Measurements from ENCODE around the gene SLC6A18.

Gene SLC6A18

DNA sequence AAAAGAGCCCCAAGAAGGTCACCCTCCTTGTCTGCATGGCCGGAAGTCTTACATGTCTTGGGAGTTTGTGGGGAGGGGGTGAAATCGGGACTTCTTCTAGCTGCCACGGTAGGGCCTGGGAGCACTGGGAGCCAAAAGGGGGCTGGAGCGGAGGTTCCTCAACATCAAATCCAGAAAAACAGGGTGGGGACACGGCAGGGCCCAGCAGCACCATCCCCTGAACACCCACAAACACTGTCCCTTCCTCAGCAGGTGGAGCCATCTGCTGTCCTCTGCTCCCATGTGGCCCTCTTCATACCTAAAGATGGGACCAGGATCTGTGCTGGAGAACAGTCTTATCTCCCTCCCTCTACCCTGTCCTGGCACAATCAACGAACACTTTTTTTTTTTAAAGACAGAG lies 67.0 kb downstream of the SLC6A18 start:
- H3K27me3 ChIP-seq (ENCODE audit: control insufficient read depth, low read length) = no peaks in the 10 kb centered on the region
- H3K27ac ChIP-seq (ENCODE audit: low read depth, low read length) = no peak overlapping the region
- peak overlapping the region; percentile 90 for H3K4me3 ChIP-seq (ENCODE audit: low read length)
- H3K36me3 ChIP-seq (ENCODE audit: control insufficient read depth, low read length) = peaks cover 57% of the 10 kb centered on the region
- H3F3A ChIP-seq (ENCODE audit: control insufficient read depth, insufficient read depth) = peaks cover 16% of the 10 kb centered on the region; the same call in 1 of the 2 replicates
- no peak for TF ChIP-seq EZH2phosphoT487 (IDR thresholded peaks at IDR 0.05; ENCODE audit: borderline replicate concordance, low read length)
- TF ChIP-seq, protein P1, sequence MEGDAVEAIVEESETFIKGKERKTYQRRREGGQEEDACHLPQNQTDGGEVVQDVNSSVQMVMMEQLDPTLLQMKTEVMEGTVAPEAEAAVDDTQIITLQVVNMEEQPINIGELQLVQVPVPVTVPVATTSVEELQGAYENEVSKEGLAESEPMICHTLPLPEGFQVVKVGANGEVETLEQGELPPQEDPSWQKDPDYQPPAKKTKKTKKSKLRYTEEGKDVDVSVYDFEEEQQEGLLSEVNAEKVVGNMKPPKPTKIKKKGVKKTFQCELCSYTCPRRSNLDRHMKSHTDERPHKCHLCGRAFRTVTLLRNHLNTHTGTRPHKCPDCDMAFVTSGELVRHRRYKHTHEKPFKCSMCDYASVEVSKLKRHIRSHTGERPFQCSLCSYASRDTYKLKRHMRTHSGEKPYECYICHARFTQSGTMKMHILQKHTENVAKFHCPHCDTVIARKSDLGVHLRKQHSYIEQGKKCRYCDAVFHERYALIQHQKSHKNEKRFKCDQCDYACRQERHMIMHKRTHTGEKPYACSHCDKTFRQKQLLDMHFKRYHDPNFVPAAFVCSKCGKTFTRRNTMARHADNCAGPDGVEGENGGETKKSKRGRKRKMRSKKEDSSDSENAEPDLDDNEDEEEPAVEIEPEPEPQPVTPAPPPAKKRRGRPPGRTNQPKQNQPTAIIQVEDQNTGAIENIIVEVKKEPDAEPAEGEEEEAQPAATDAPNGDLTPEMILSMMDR (IDR thresholded peaks at IDR 0.05; ENCODE audit: low read depth, low read length, poor library complexity, severe bottlenecking) = no peak
- H3K79me2 ChIP-seq (ENCODE audit: control insufficient read depth, low read length) = peaks cover 82% of the 10 kb centered on the region
- no peaks in the 10 kb centered on the region for H3K9me3 ChIP-seq (ENCODE audit: control insufficient read depth, insufficient read depth, low read length)
- H3K4me1 ChIP-seq (ENCODE audit: control insufficient read depth, low read length) = peaks cover 51% of the 10 kb centered on the region
- peak overlapping the region; percentile 90 for H3K4me2 ChIP-seq (ENCODE audit: low read length)
- no peaks in the 10 kb centered on the region for H3K9me2 ChIP-seq (replicated peaks; ENCODE audit: control insufficient read depth, low read length)
- H4K20me1 ChIP-seq (ENCODE audit: control insufficient read depth, insufficient read depth, low read depth, low read length) = no peaks in the 10 kb centered on the region

DNA sequence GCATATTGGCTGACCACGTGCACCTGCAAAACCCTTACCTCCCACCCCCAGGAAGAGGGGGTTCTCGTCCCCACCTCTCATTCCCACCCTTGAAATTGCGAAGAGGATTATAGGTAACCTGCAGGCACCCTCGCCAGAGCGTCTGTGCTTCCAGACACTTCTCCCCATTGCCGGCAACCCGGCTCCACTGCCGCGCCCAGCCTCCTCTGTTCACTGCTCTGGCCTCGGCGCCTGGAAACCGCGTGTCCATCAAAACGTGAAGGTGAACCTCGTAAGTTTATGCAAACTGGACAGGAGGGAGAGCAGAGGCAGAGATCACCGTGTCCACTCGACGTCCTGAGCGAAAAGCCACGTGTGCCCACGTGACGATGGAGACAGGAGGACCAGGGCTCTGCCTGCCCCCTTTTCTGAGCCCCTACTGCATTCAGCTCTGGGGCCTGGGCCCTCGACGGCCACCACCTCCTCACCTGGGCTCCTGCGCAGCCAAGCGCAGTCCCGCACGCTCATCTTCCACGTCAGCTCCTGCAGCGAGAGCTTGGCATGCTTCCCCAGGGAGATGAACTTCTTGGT lies 67.8 kb downstream of the SLC6A18 start:
- H3K4me2 ChIP-seq (ENCODE audit: low read length) = peak overlapping the region; percentile 90
- H3K4me3 ChIP-seq (ENCODE audit: low read length) = peak overlapping the region; percentile 90
- H3K36me3 ChIP-seq (ENCODE audit: control insufficient read depth, low read length) = peaks cover 52% of the 10 kb centered on the region
- no peaks in the 10 kb centered on the region for H3K27me3 ChIP-seq (ENCODE audit: control insufficient read depth, low read length)
- H4K20me1 ChIP-seq (ENCODE audit: control insufficient read depth, insufficient read depth, low read depth, low read length) = no peaks in the 10 kb centered on the region
- TF ChIP-seq EZH2phosphoT487 (IDR thresholded peaks at IDR 0.05; ENCODE audit: borderline replicate concordance, low read length) = no peak
- TF ChIP-seq, protein P1 (IDR thresholded peaks at IDR 0.05; ENCODE audit: low read depth, low read length, poor library complexity, severe bottlenecking) = no peak
- peaks cover 13% of the 10 kb centered on the region; the same call in 1 of the 2 replicates for H3F3A ChIP-seq (ENCODE audit: control insufficient read depth, insufficient read depth)
- H3K9me2 ChIP-seq (replicated peaks; ENCODE audit: control insufficient read depth, low read length) = no peaks in the 10 kb centered on the region
- H3K9me3 ChIP-seq (ENCODE audit: control insufficient read depth, insufficient read depth, low read length) = no peaks in the 10 kb centered on the region
- H3K79me2 ChIP-seq (ENCODE audit: control insufficient read depth, low read length) = peaks cover 74% of the 10 kb centered on the region
- no peak overlapping the region for H3K27ac ChIP-seq (ENCODE audit: low read depth, low read length)
- peaks cover 57% of the 10 kb centered on the region for H3K4me1 ChIP-seq (ENCODE audit: control insufficient read depth, low read length)

DNA sequence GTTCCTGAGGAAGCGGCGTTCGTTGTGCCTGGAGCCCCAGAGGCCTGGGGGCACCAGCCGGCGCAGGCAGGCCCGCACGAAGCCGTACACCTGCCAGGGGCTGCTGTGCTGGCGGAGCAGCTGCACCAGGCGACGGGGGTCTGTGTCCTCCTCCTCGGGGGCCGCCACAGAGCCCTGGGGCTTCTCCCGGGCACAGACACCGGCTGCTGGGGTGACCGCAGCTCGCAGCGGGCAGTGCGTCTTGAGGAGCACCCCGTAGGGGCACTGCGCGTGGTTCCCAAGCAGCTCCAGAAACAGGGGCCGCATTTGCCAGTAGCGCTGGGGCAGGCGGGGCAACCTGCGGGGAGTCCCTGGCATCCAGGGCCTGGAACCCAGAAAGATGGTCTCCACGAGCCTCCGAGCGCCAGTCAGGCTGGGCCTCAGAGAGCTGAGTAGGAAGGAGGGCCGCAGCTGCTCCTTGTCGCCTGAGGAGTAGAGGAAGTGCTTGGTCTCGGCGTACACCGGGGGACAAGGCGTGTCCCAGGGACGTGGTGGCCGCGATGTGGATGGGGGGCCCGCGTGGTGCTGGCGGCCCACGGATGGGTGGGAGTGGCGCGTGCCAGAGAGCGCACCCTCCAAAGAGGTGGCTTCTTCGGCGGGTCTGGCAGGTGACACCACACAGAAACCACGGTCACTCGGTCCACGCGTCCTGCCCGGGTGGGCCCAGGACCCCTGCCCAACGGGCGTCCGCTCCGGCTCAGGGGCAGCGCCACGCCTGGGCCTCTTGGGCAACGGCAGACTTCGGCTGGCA lies 68.4 kb downstream of the SLC6A18 start:
- no peak overlapping the region for H3K27ac ChIP-seq (ENCODE audit: low read depth, low read length)
- peak overlapping the region; percentile 90 for H3K4me3 ChIP-seq (ENCODE audit: low read length)
- H3K9me3 ChIP-seq (ENCODE audit: control insufficient read depth, insufficient read depth, low read length) = no peaks in the 10 kb centered on the region
- H3K79me2 ChIP-seq (ENCODE audit: control insufficient read depth, low read length) = peaks cover 68% of the 10 kb centered on the region
- peaks cover 46% of the 10 kb centered on the region for H3K36me3 ChIP-seq (ENCODE audit: control insufficient read depth, low read length)
- H3F3A ChIP-seq (ENCODE audit: control insufficient read depth, insufficient read depth) = peaks cover 11% of the 10 kb centered on the region; the same call in 1 of the 2 replicates
- TF ChIP-seq EZH2phosphoT487 (IDR thresholded peaks at IDR 0.05; ENCODE audit: borderline replicate concordance, low read length) = no peak
- TF ChIP-seq, protein P1 (IDR thresholded peaks at IDR 0.05; ENCODE audit: low read depth, low read length, poor library complexity, severe bottlenecking) = no peak
- no peaks in the 10 kb centered on the region for H4K20me1 ChIP-seq (ENCODE audit: control insufficient read depth, insufficient read depth, low read depth, low read length)
- H3K9me2 ChIP-seq (replicated peaks; ENCODE audit: control insufficient read depth, low read length) = no peaks in the 10 kb centered on the region
- no peaks in the 10 kb centered on the region for H3K27me3 ChIP-seq (ENCODE audit: control insufficient read depth, low read length)
- H3K4me2 ChIP-seq (ENCODE audit: low read length) = peak overlapping the region; percentile 90
- H3K4me1 ChIP-seq (ENCODE audit: control insufficient read depth, low read length) = peaks cover 64% of the 10 kb centered on the region
